GM12872 (cell line): ENCODE results near the gene AUTS2.

Experiments used
- TF ChIP-seq, protein P1 (sequence below): IDR thresholded peaks from 3 replicates; pipeline ENCODE4 v1.5.1; 2011; ENCODE audit warnings: low read depth, mild to moderate bottlenecking, low read length, moderate library complexity; ENCODE audit not compliant: insufficient read depth

The AUTS2 gene

DNA sequence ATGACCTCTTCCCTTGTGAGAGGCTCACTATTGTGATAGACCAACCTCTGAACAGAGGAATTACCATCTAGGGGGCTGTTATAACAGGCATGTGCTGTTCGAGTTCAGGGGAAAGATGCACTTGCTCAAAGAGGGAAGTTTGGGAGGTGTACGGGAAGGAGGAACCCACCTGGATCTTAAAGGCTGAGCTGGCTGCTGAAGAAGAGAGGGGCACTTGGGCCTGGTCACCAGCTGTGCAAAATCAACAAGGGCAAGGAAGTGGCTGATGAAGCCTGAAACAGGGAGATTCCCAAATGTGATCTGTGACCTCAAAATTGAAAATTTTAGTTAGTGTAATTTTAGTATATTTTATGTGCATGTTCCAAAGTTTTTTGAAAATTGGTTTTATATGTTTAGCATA lies 407.2 kb downstream of the AUTS2 start:
- TF ChIP-seq, protein P1, sequence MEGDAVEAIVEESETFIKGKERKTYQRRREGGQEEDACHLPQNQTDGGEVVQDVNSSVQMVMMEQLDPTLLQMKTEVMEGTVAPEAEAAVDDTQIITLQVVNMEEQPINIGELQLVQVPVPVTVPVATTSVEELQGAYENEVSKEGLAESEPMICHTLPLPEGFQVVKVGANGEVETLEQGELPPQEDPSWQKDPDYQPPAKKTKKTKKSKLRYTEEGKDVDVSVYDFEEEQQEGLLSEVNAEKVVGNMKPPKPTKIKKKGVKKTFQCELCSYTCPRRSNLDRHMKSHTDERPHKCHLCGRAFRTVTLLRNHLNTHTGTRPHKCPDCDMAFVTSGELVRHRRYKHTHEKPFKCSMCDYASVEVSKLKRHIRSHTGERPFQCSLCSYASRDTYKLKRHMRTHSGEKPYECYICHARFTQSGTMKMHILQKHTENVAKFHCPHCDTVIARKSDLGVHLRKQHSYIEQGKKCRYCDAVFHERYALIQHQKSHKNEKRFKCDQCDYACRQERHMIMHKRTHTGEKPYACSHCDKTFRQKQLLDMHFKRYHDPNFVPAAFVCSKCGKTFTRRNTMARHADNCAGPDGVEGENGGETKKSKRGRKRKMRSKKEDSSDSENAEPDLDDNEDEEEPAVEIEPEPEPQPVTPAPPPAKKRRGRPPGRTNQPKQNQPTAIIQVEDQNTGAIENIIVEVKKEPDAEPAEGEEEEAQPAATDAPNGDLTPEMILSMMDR: no peak

DNA sequence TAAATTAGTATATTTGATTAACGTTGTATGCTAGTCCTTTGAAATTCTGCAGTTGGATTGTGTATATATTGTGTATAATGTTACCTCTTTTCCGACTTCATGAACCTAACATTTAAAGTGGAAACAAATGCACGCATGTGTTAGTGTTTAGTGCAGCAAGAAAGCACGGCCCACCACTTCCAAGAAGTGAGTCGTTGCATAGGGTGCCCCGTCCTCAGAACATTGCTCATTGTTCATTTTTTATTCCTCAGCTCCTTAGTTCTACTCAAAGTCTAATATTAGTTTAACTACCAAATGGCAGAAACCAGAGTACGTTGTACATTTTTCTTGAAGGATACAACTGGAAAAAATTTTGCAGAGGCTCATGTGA lies 407.6 kb downstream of the AUTS2 start:
- TF ChIP-seq, protein P1: no peak

DNA sequence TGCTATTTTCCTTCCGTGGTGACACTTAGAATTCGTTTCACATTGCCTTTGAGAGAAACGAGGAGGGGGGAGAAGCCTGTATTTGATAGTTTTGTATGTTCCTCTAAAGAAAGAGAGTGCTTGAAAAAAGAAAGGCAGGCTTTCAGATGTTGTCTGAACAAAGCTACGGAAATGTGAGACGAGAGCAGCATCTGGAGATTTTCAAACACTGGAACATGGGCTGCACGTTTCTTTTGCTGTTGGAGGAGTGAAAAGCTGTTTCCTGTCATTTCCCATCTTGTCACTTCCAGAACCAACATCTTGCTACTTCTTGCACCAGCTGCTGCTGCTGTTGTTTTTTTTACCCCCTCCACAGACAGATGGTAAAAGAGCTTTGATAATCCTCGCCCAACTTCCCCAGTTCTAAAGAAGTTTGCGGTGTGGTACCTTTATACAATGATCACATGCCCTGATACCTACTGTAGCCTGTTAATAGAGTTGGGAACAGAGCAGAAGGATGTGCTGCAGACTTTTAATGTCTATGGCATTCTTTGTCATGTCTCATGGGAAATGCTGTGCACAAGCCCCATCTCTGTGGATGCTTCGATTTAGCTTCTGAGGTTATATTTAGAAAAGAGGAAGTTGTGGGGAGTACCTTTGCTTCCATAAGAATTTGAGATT lies 408.1 kb downstream of the AUTS2 start:
- TF ChIP-seq, protein P1: no peak

DNA sequence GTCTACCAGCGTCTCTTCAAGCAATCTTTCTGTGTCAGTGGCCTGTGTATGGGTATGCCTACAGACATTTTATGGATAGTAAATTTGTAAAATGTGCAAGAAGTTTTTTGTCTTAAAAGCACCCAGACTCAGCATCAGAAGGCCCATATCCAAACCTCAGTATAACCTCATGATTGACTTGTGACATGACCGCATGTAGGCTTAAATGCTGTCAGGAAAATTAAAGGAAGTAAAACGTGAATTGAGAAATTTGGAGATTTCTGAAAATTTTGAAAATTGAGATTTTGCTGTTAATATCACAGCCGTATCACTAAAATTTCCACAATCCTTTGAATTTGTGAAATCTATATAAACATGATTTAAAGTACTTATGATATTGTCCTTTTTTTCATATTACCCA lies 410.2 kb downstream of the AUTS2 start:
- TF ChIP-seq, protein P1: no peak

DNA sequence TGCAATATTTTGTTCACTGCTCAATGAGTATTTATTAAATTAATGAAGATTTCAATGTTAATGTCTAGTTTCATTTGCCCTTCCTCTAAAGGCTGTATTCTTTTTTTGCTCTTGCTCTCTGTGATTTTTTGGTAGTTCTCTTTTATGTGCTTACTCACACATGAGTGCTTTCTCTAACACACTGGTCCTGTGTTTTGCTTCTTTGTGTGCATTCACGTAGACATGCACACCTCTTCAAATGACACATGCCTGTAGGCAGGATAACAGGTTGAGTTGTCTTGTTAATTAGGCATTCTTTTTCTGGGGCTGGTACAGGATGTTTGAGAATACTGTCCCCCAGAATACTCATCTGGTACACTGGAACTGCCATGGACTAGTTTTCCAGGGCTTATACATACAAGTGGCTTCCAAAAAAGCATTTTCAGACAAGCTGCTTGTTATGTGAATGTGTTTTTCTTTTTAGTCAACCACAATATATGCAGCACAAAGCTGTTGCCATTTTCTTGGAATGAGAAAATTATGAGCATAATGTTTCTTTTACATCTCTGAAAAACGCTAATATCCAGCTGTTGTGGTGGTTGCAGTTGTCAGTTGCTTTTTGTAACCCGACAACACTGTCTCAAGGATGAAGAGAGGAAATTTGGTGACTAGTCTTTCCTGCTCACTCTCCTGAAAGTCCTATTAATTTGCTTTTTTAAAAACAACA lies 416.4 kb downstream of the AUTS2 start:
- TF ChIP-seq, protein P1: no peak

DNA sequence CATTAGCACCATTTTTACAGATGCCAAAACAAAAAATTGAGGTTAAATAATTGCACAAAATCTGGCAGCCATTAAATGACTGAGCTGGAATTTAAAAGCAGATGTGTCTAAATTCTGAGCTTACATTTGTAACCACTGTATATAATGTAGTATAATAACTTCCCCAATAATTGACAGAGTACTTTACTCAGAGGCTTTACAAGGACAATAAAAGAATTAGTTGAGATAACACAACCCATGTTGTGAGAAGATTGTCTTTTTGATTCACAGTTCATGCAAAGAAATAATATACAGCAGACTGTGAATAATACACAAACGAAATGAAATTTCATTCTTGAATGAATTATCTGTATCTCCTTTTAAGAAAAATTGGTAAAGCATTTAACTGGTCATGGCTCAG lies 417.1 kb downstream of the AUTS2 start:
- TF ChIP-seq, protein P1: no peak

DNA sequence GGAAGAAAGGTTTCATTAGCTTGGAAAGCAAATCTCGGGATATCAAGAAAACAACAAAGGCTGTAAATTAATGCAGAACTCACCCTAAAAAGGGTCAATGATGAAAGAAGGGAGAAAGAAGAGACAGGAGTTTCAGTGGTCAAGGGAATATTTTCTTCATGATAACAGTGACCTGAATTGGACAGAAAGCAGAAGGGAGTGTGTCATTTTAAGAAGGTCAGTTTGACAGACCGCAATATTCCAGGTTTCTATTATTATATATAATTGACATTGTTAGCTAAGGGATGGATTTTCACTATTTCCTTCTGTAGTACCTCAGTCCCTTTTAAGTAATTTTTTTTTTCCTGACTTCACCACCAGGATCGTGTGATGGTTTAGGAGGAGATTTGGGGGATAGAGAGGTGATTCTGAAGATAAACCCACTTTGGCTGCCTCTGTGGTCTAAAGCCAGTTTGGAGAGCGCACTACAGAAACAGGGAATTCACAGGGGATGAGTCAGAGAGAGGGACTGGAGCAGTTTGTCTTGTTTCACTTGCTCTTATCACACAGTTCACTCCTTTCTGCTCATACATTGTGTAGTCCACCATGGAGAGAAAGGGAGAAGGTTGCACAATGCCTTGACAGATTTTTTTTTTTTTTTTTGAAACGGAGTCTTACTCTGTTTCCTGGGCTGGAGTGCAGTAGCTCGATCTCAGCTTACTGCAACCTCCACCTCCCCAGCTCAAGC lies 417.9 kb downstream of the AUTS2 start:
- TF ChIP-seq, protein P1: no peak
